NT2/D1 (cell line): ENCODE measurements around the gene PSMG2.

Experiments used
- SUZ12 ChIP-seq: IDR thresholded peaks from 2 replicates; pipeline ENCODE4 v1.6.1; 2011; ENCODE audit not compliant: insufficient read length, insufficient read depth; ENCODE audit errors: extremely low read depth
- YY1 ChIP-seq: IDR thresholded peaks from 2 replicates; pipeline ENCODE4 v1.6.1; 2011; ENCODE audit not compliant: insufficient read length, insufficient read depth
- ZNF274 ChIP-seq: IDR thresholded peaks from 2 replicates; pipeline ENCODE4 v1.6.1; 2011; ENCODE audit warnings: mild to moderate bottlenecking, low read depth, low read length

- TF ChIP-seq YY1 (no peak), ZNF274 (no peak), SUZ12 (no peak)
Measured at GRCh38 chr18:12656938-12657683, 45.7 kb upstream of the PSMG2 start.
